H1 (cell line): ENCODE data around the gene ITGB7. TPM values are rescaled to one million over a fixed set of nuclear protein-coding genes. Genes with fewer than 3 reads are reported as not detected.

ENCODE experiments used
- ATF3 ChIP-seq: IDR thresholded peaks from 2 replicates; pipeline ENCODE4 v1.6.1; 2011; ENCODE audit warnings: low read depth, mild to moderate bottlenecking, low read length; ENCODE audit not compliant: insufficient read depth
- CEBPB ChIP-seq: IDR thresholded peaks from 2 replicates; pipeline ENCODE4 v1.6.1; 2012; ENCODE audit warnings: low read depth, low read length
- CHD2 ChIP-seq: IDR thresholded peaks from 2 replicates; pipeline ENCODE4 v1.6.1; 2012; ENCODE audit warnings: low read length, improper control_type of control experiment
- CHD7 ChIP-seq: fragments of 300-600 bp; sonication (generic); IDR thresholded peaks from 2 replicates; pipeline ENCODE4 v1.7.1; 2012; ENCODE audit warnings: low read length, moderate library complexity, mild to moderate bottlenecking, inconsistent platforms; ENCODE audit not compliant: insufficient replicate concordance
- HDAC2 ChIP-seq, 2 experiments: fragments of 300-600 bp in 1 of 2; sonication (generic) in 1 of 2; IDR thresholded peaks; 2 replicates each; pipeline ENCODE4 v1.6.1; 2011 to 2012; ENCODE audit warnings: low read depth in 2 of 2, low read length in 2 of 2, mild to moderate bottlenecking in 2 of 2, moderate library complexity in 2 of 2, borderline replicate concordance in 1 of 2, inconsistent platforms in 1 of 2
- POLR2AphosphoS5 ChIP-seq: IDR thresholded peaks from 2 replicates; pipeline ENCODE4 v1.6.1; 2011; ENCODE audit warnings: low read depth, low read length
- POU5F1 ChIP-seq: IDR thresholded peaks from 2 replicates; pipeline ENCODE4 v1.6.1; 2011; ENCODE audit warnings: low read depth, mild to moderate bottlenecking, low read length, moderate library complexity
- SAP30 ChIP-seq: fragments of 300-600 bp; sonication (generic); IDR thresholded peaks from 2 replicates; pipeline ENCODE4 v1.7.1; 2012; ENCODE audit warnings: low read length, moderate library complexity, mild to moderate bottlenecking, inconsistent platforms; ENCODE audit not compliant: insufficient read depth, insufficient replicate concordance
- SIX5 ChIP-seq: IDR thresholded peaks from 2 replicates; pipeline ENCODE4 v1.6.1; 2011; ENCODE audit warnings: mild to moderate bottlenecking, low read depth, low read length
- TCF12 ChIP-seq: IDR thresholded peaks from 2 replicates; pipeline ENCODE4 v1.6.1; 2011; ENCODE audit warnings: low read depth, mild to moderate bottlenecking, low read length
- polyA plus RNA-seq, 7 experiments: library from polyadenylated mRNA; depleted of rRNA in 3 of 7; stranded (reverse) in 5 of 7; unstranded in 2 of 7; fragments of >200 nt in 5 of 7; fragments of 200-250 nt in 2 of 7; gene quantifications; 1 replicate in 5 of 7; 2 replicates in 1 of 7; 4 replicates in 1 of 7; pipeline versions ENCODE4 v1.2.1 to v1.2.3, GENCODE V29; 2011 to 2013; ENCODE audit warnings: missing spikeins in 2 of 7, mixed read lengths in 2 of 7
- total RNA-seq: library from RNA; stranded (reverse); fragmentation: NEBNext Ultra II Directional; extraction: Animal tissue kit (Norgen Biotek cat#: 25700); gene quantifications from 2 replicates; pipeline ENCODE4 v1.2.1, GENCODE V29; 2021

The ITGB7 gene
- total and polyA plus RNA-seq, 2 of the 8 experiments (the other 6 are each of a cell fraction or from before 2014, with no cell fraction given), result 0.35 to 0.54 TPM

- TF ChIP-seq CHD7 (peak; percentile 43), CEBPB (peak; percentile 93), POU5F1 (no peak), SIX5 (no peak), SAP30 (no peak), POLR2AphosphoS5 (peak; percentile 89), HDAC2 (IDR thresholded peaks at IDR 0.05; ENCODE audit: borderline replicate concordance in 1 of 2, low read depth in 2 of 2, low read length in 2 of 2) (peak in 1 of 2 experiments; percentile 44; a peak in 1 of 4 replicates), CHD2 (no peak), ATF3 (no peak), TCF12 (peak; percentile 77; the same call in 1 of the 2 replicates)
Observed at GRCh38 chr12:53174881-53175491, 32.1 kb downstream of the ITGB7 start (continued).
